NB4 (cell line): ENCODE data around the gene KLF3.

ENCODE experiments used
- MYC ChIP-seq: IDR thresholded peaks from 2 replicates; pipeline ENCODE4 v1.6.1; 2011; ENCODE audit warnings: low read depth, low read length
- POLR2A ChIP-seq: IDR thresholded peaks from 2 replicates; pipeline ENCODE4 v1.6.1; 2011; ENCODE audit warnings: mild to moderate bottlenecking; ENCODE audit not compliant: insufficient read length; ENCODE audit errors: extremely low read depth
- TF ChIP-seq, protein P1 (sequence below): IDR thresholded peaks from one replicate; pipeline ENCODE4 v1.5.1; 2012; ENCODE audit warnings: low read depth, low read length
- TF ChIP-seq, protein P2 (sequence below): IDR thresholded peaks from 2 replicates; pipeline ENCODE4 v1.6.1; 2011; ENCODE audit warnings: low read depth, low read length

DNA sequence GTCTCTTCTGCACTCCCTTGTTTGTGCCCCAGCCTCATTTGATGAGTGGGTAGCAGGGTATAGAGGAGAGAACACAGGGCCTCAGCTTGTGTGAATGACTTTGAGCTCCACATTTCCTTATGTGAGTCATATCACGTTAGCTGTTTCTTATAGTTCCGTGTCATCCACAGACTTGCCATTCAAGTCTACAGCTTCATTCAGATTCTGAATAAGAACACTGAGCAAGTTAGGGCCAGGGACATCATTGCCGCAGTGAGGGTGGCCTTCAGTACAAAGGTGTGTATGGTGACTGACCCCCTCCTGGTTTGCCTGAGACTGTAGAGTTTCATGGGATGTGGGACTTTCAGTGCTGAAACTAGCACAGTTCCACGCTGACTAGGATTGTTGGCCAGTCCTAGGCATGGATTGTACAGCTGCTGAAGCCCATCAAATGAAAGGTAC, 23.6 kb downstream of the KLF3 start:
- TF ChIP-seq, protein P1, sequence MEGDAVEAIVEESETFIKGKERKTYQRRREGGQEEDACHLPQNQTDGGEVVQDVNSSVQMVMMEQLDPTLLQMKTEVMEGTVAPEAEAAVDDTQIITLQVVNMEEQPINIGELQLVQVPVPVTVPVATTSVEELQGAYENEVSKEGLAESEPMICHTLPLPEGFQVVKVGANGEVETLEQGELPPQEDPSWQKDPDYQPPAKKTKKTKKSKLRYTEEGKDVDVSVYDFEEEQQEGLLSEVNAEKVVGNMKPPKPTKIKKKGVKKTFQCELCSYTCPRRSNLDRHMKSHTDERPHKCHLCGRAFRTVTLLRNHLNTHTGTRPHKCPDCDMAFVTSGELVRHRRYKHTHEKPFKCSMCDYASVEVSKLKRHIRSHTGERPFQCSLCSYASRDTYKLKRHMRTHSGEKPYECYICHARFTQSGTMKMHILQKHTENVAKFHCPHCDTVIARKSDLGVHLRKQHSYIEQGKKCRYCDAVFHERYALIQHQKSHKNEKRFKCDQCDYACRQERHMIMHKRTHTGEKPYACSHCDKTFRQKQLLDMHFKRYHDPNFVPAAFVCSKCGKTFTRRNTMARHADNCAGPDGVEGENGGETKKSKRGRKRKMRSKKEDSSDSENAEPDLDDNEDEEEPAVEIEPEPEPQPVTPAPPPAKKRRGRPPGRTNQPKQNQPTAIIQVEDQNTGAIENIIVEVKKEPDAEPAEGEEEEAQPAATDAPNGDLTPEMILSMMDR: no peak
- TF ChIP-seq POLR2A: no peak
- TF ChIP-seq MYC: no peak
- TF ChIP-seq, protein P2, sequence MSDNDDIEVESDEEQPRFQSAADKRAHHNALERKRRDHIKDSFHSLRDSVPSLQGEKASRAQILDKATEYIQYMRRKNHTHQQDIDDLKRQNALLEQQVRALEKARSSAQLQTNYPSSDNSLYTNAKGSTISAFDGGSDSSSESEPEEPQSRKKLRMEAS: no peak
